MM.1S (cell line): Measurements from ENCODE around the gene ENTPD8.
A peak's percentile ranks its signal among the peaks of the same experiment; 100 is the strongest.

ENCODE experiments used
- DNase-seq: peaks from one replicate; pipeline ENCODE4 v3.0.0-alpha.2; 2015
- H2AFZ ChIP-seq: fragments of 300-600 bp; sonication (generic); 2 replicates; pipeline ENCODE4 v1.6.0; 2016; ENCODE audit warnings: antibody characterized with exemption, low read length
- H3F3A ChIP-seq: fragments of 300-600 bp; sonication (generic); 2 replicates; pipeline ENCODE4 v1.6.1; 2016; ENCODE audit warnings: mild to moderate bottlenecking, antibody characterized with exemption, low read length, moderate library complexity, mixed read lengths; ENCODE audit not compliant: insufficient read depth
- H3K27ac ChIP-seq: fragments of 300-600 bp; sonication (generic); 2 replicates; pipeline ENCODE4 v1.5.1; 2016; ENCODE audit warnings: mild to moderate bottlenecking, low read length
- H3K27me3 ChIP-seq: fragments of 300-600 bp; sonication (generic); replicated peaks from 2 replicates; pipeline ENCODE4 v1.6.0; 2016; ENCODE audit warnings: low read length; ENCODE audit not compliant: insufficient read depth
- H3K36me3 ChIP-seq: fragments of 300-600 bp; sonication (generic); replicated peaks from 2 replicates; pipeline ENCODE4 v1.6.1; 2016; ENCODE audit warnings: mild to moderate bottlenecking, low read length, mixed read lengths; ENCODE audit not compliant: insufficient read depth
- H3K4me1 ChIP-seq: fragments of 300-600 bp; sonication (generic); 2 replicates; pipeline ENCODE4 v1.6.1; 2016; ENCODE audit warnings: low read length, mixed read lengths
- H3K4me2 ChIP-seq: fragments of 300-600 bp; sonication (generic); 2 replicates; pipeline ENCODE4 v1.6.0; 2016; ENCODE audit warnings: low read depth, low read length
- H3K4me3 ChIP-seq: fragments of 300-600 bp; sonication (generic); 2 replicates; pipeline ENCODE4 v1.5.1; 2016; ENCODE audit warnings: low read length, mixed read lengths
- H3K79me2 ChIP-seq: fragments of 300-600 bp; sonication (generic); 2 replicates; pipeline ENCODE4 v1.6.1; 2016; ENCODE audit warnings: mixed run types, low read length, mixed read lengths
- H3K9ac ChIP-seq: fragments of 300-600 bp; sonication (generic); 2 replicates; pipeline ENCODE4 v1.6.1; 2016; ENCODE audit warnings: low read length, mixed read lengths
- H3K9me2 ChIP-seq: fragments of 300-600 bp; sonication (generic); replicated peaks from 2 replicates; pipeline ENCODE4 v1.6.1; 2016; ENCODE audit warnings: mild to moderate bottlenecking, low read length, mixed read lengths; ENCODE audit not compliant: insufficient read depth
- H3K9me3 ChIP-seq: fragments of 300-600 bp; sonication (generic); replicated peaks from 2 replicates; pipeline ENCODE4 v1.6.1; 2016; ENCODE audit warnings: mild to moderate bottlenecking, low read length, mixed read lengths; ENCODE audit not compliant: insufficient read depth
- H4K20me1 ChIP-seq: fragments of 300-600 bp; sonication (generic); 2 replicates; pipeline ENCODE4 v1.6.1; 2016; ENCODE audit warnings: mild to moderate bottlenecking, low read length, moderate library complexity, mixed read lengths; ENCODE audit not compliant: insufficient read depth
- CTCF ChIP-seq: fragments of 300-600 bp; sonication (generic); IDR thresholded peaks from 2 replicates; pipeline ENCODE4 v1.5.1; 2016; ENCODE audit warnings: antibody characterized with exemption, low read length, mixed read lengths
- EZH2 ChIP-seq: fragments of 300-600 bp; sonication (generic); optimal IDR thresholded peaks from 2 replicates; pipeline ENCODE3; 2017; ENCODE audit warnings: low read depth, mild to moderate bottlenecking, antibody characterized with exemption, low read length, mixed read lengths
- EZH2phosphoT487 ChIP-seq: fragments of 300-600 bp; sonication (generic); IDR thresholded peaks from 2 replicates; pipeline ENCODE4 v1.6.1; 2018; ENCODE audit warnings: antibody characterized with exemption, low read length

ENTPD8 gene

GRCh38 chr9:137429974-137430722 lies 11.0 kb downstream of the ENTPD8 start:
- Histone ChIP-seq H3K9me3 (no peaks in the 10 kb centered on the region), H3K9me2 (no peaks in the 10 kb centered on the region), H3K9ac (no peak overlapping the region), H3K36me3 (no peaks in the 10 kb centered on the region), H3K79me2 (no peaks in the 10 kb centered on the region), H3K27ac (no peak overlapping the region), H3F3A (peaks cover 2% of the 10 kb centered on the region; the same call in 1 of the 2 replicates), H4K20me1 (no peaks in the 10 kb centered on the region), H2AFZ (peak overlapping the region; percentile 61; the same call in 1 of the 2 replicates), H3K4me3 (peak overlapping the region; percentile 28; the same call in 1 of the 2 replicates), H3K4me2 (peak overlapping the region; percentile 65), H3K4me1 (no peaks in the 10 kb centered on the region), H3K27me3 (peaks cover 92% of the 10 kb centered on the region)
- peak; percentile 47 for DNase-seq
- TF ChIP-seq EZH2 (no peak), CTCF (no peak), EZH2phosphoT487 (no peak)

GRCh38 chr9:137429546-137429890 lies 11.6 kb downstream of the ENTPD8 start:
- Histone ChIP-seq H3K4me3 (no peak overlapping the region), H3K36me3 (no peaks in the 10 kb centered on the region)
- TF ChIP-seq EZH2phosphoT487 (no peak), CTCF (no peak), EZH2 (no peak)

GRCh38 chr9:137428841-137429545 lies 12.2 kb downstream of the ENTPD8 start:
- no peak overlapping the region for H3K4me2 ChIP-seq

More at GRCh38 chr9:137429546-137429890, 11.6 kb downstream of the ENTPD8 start:
- DNase-seq, result no peak
- Histone ChIP-seq H3K4me2 (no peak overlapping the region; the same call in 1 of the 2 replicates), H3K27me3 (peaks cover 92% of the 10 kb centered on the region), H2AFZ (no peak overlapping the region), H3K9me3 (no peaks in the 10 kb centered on the region), H3K9me2 (no peaks in the 10 kb centered on the region), H3K4me1 (no peaks in the 10 kb centered on the region), H3K79me2 (no peaks in the 10 kb centered on the region), H3F3A (peaks cover 5% of the 10 kb centered on the region; the same call in 1 of the 2 replicates), H3K27ac (no peak overlapping the region), H4K20me1 (no peaks in the 10 kb centered on the region), H3K9ac (no peak overlapping the region)

More at GRCh38 chr9:137428841-137429545, 12.2 kb downstream of the ENTPD8 start:
- Histone ChIP-seq H3K27me3 (peaks cover 92% of the 10 kb centered on the region), H3F3A (peaks cover 5% of the 10 kb centered on the region; the same call in 1 of the 2 replicates), H3K4me1 (no peaks in the 10 kb centered on the region), H2AFZ (no peak overlapping the region), H3K4me3 (no peak overlapping the region), H4K20me1 (no peaks in the 10 kb centered on the region), H3K36me3 (no peaks in the 10 kb centered on the region), H3K9ac (no peak overlapping the region), H3K9me2 (no peaks in the 10 kb centered on the region), H3K27ac (no peak overlapping the region), H3K79me2 (no peaks in the 10 kb centered on the region), H3K9me3 (no peaks in the 10 kb centered on the region)
- TF ChIP-seq CTCF, result no peak
- no peak for TF ChIP-seq EZH2
- TF ChIP-seq EZH2phosphoT487, result no peak
- no peak for DNase-seq
